Spinal cord (tissue), 10 donors: ENCODE results near the gene PRRG4. TPM values are rescaled to one million over a fixed set of nuclear protein-coding genes. Genes with fewer than 3 reads are reported as not detected.
"Not testable (repeated sequence)": the region's sequence is repeated elsewhere in the genome, so short reads cannot be mapped to it uniquely, and the experiment has no call there.

Experiments used
- DNase-seq, 6 donors: peaks; one replicate each; pipeline versions ENCODE4 v3.0.0 to v3.0.0-alpha.2; 2013 to 2015; ENCODE audit warnings: low spot score in 6 of 6, low read depth in 4 of 6
- H3K27ac ChIP-seq: one replicate; pipeline ENCODE4 v1.5.1; 2013; ENCODE audit warnings: low read depth, low read length, control low read depth
- H3K27me3 ChIP-seq: one replicate; pipeline ENCODE4 v1.6.1; 2013; ENCODE audit warnings: low read length; ENCODE audit not compliant: control insufficient read depth, insufficient read depth
- H3K36me3 ChIP-seq: one replicate; pipeline ENCODE4 v1.6.1; 2013; ENCODE audit warnings: low read length; ENCODE audit not compliant: control insufficient read depth, insufficient read depth
- H3K4me1 ChIP-seq: one replicate; pipeline ENCODE4 v1.6.1; 2013; ENCODE audit warnings: low read length; ENCODE audit not compliant: control insufficient read depth, insufficient read depth
- H3K4me3 ChIP-seq: one replicate; pipeline ENCODE4 v1.5.1; 2013; ENCODE audit warnings: low read depth, low read length, control low read depth
- H3K9me3 ChIP-seq: one replicate; pipeline ENCODE4 v1.6.1; 2013; ENCODE audit warnings: low read length; ENCODE audit not compliant: control insufficient read depth, insufficient read depth
- WGBS: methylation state at CpG from one replicate; pipeline ENCODE4 v1.1.5; 2013; ENCODE audit warnings: missing lambda C conversion rate; ENCODE audit not compliant: insufficient coverage; 5-methylcytosine and 5-hydroxymethylcytosine counted together
- polyA plus RNA-seq, 2 donors: library from polyadenylated mRNA; unstranded; fragments of 120-200 nt; gene quantifications; one replicate each; pipeline ENCODE4 v1.2.1, GENCODE V29; 2013; ENCODE audit not compliant: insufficient read length in 2 of 2
- total RNA-seq, 2 donors: library from RNA; depleted of rRNA in 1 of 2; stranded (reverse); fragments of 120-200 nt in 1 of 2; fragments of >200 nt in 1 of 2; gene quantifications; one replicate each; pipeline versions ENCODE4 v1.2.3 to v1.2.4, GENCODE V29; 2013 to 2014
- donor health status: healthy.

The PRRG4 gene
- total and polyA plus RNA-seq, 4 donors = 0.61 to 1.6 (median 0.91) TPM

DNA sequence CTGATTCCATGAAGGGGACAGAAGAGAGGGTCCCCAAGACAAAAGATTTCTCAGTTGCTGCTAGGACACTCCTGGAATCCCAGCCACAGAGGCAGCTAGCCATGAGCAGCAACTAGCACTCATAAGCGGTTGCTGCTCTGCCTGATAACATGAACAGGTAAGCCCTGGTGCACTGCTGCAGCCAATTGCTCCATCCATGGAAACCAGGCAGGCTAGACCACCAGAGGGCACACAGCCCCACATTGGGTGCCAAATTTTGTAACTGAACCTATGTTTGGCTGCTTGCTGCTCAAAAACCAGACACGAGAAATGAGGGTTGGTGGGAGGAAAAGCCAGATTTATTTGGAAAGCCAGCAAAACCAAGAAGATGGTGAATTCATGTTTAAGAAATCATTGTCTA is 40.9 kb downstream of the PRRG4 start:
- no peaks in the 10 kb centered on the region for H3K4me1 ChIP-seq
- no peak overlapping the region for H3K4me3 ChIP-seq
- H3K27me3 ChIP-seq = no peaks in the 10 kb centered on the region
- WGBS = 69% methylated on average over 2 of the region's 2 CpGs
- DNase-seq = peak in 2 of 6 donors; percentile 8 to 11
- H3K27ac ChIP-seq = no peak overlapping the region
- no peaks in the 10 kb centered on the region for H3K36me3 ChIP-seq
- no peaks in the 10 kb centered on the region for H3K9me3 ChIP-seq

DNA sequence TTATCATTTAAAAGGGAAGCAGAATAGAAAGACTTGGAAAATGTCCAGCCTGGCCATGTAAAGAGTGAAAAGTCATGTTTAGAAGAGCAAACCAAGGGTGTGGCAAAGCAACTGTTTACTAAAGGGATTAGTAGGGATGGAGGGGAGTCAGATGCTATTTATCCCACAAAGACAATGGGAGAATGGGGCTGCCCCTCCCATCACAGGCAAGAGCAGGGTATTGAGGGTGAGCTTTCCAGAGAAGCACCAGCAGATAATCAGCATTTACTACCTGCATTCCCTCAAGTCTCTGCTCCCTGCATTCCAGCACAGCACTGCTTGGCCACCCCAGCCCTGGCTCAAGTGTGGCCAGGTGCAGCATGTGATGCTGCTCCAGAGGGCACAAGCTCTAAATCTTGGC is 44.4 kb downstream of the PRRG4 start:
- Histone ChIP-seq H3K9me3 (no peaks in the 10 kb centered on the region), H3K4me1 (no peaks in the 10 kb centered on the region), H3K36me3 (no peaks in the 10 kb centered on the region), H3K4me3 (no peak overlapping the region), H3K27ac (no peak overlapping the region), H3K27me3 (no peaks in the 10 kb centered on the region)
- DNase-seq = no peak

DNA sequence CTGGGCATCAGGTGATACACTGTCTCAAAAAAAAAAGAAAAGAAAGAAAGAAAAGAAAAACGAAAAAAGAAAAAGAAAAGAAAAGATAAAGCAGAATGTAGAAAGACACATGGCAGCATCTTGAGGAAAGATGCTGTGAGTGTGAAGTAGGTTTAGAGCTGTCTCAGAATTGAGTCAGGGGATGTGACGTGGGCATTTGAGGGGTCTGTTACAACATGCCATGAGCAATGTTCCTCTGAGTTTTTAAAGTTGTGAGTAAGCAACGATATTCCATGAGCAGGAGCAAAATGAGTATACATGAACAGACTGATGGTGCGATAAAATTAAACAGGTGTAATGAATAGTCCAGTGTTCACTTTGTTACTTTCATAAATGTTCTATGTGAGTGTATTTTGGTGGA is 51.6 kb downstream of the PRRG4 start:
- H3K4me3 ChIP-seq = no peak overlapping the region
- WGBS = 63% methylated on average over 4 of the region's 4 CpGs
- no peaks in the 10 kb centered on the region for H3K27me3 ChIP-seq

DNA sequence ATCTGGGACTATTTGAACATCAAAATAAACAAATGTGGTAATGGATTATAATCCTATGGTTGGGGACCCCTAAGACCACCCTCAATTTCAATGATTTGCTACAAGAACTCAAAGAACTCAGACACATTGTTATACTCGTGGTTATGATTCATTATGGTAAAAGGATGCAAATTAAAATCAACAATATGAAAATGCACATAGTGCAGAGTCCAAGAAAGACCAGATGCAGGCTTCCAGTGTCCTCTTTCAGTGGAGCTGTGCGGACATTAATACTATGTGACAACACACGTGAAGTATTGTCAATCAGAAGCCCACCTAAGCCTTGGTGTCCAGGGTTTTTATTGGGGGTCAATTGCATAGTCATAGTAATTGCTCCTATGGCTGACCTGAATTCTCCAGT is 53.7 kb downstream of the PRRG4 start:
- Histone ChIP-seq H3K9me3 (no peaks in the 10 kb centered on the region), H3K4me1 (no peaks in the 10 kb centered on the region), H3K4me3 (no peak overlapping the region), H3K36me3 (no peaks in the 10 kb centered on the region), H3K27me3 (no peaks in the 10 kb centered on the region), H3K27ac (no peak overlapping the region)
- no peak for DNase-seq
- 100% methylated on average over 1 of the region's 3 CpGs for WGBS

More for the DNA sequence above, 51.6 kb downstream of the PRRG4 start:
- H3K27ac ChIP-seq = no peak overlapping the region
- no peaks in the 10 kb centered on the region for H3K36me3 ChIP-seq
- DNase-seq = no peak
- no peaks in the 10 kb centered on the region for H3K9me3 ChIP-seq
- no peaks in the 10 kb centered on the region for H3K4me1 ChIP-seq

DNA sequence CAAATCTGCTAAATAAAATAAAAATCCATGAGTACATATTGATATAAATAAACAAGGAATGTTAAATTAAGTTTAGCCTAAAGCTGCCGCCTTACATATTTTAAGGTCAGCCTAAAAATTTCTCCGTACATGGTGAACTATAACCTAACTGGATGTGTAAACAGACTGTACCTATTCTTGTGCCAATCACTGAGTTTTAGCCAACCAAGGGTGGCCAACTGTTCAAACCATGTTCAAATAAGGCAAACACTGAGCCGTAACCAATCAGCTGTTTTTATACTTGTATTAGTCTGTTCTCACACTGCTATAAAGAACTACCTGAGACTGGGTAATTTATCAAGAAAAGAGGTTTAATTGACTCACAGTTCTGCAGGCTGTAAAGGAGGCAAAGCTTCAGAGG is 54.3 kb downstream of the PRRG4 start:
- no peaks in the 10 kb centered on the region for H3K9me3 ChIP-seq
- H3K27ac ChIP-seq = no peak overlapping the region
- no peak overlapping the region for H3K4me3 ChIP-seq
- H3K4me1 ChIP-seq = no peaks in the 10 kb centered on the region
- H3K27me3 ChIP-seq = no peaks in the 10 kb centered on the region
- H3K36me3 ChIP-seq = no peaks in the 10 kb centered on the region
- 100% methylated on average over 1 of the region's 3 CpGs for WGBS
- DNase-seq = no peak

DNA sequence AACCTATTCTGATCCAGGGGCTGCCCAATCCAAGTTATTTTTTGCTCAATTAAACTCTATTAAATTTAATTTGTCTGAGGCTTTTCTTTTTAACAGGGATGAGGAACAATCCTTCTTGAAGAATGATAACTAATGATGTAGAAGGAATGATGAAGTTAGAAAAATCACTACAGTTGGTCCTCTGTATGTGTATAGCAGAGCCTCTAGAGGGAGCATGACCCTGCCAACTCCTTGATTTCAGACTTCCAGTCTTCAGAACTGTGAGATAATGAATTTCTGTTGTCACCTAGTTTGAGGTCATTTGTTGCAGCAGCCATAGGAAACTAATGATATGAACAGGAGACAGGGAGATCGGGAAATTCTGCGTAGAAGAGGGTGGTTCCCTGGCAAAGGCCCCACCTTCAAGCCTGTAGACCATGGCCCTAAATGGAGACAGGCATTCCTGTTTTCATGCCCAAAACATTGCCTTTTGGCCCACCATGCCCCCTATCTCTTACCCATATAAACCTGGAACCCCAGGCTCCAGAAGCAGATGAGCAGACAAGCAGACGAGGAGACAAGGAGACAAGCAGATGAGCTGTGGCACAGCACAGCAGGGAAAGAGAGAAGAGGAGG is 55.1 kb downstream of the PRRG4 start:
- Histone ChIP-seq H3K36me3 (no peaks in the 10 kb centered on the region), H3K27me3 (no peaks in the 10 kb centered on the region), H3K27ac (no peak overlapping the region), H3K9me3 (no peaks in the 10 kb centered on the region), H3K4me3 (no peak overlapping the region), H3K4me1 (no peaks in the 10 kb centered on the region)
- 100% methylated on average over 1 of the region's 3 CpGs for WGBS
- peak in 1 of 6 donors; percentile 15 for DNase-seq

DNA sequence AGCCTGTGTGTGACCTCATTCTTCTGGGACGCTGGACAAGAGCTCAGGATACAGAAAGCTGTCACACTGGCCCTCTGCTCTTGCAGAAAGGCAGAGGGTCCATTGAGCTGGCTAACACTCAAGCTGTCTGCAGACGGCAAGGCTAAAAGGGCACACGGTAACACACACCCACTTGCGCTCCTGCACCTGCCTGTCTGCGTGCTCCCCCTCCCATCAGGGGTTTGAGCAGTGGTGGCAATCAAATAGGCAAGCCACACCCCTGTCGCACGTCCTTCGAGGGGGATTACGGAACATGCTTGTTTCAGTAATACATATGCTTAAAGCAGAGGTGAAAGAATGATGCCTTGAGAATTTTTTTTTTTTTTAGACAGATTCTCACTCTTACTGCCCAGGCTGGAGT is 55.8 kb downstream of the PRRG4 start:
- WGBS = 71% methylated on average over 3 of the region's 9 CpGs
- no peak overlapping the region for H3K4me3 ChIP-seq
- H3K9me3 ChIP-seq = no peaks in the 10 kb centered on the region
- no peak overlapping the region for H3K27ac ChIP-seq
- no peaks in the 10 kb centered on the region for H3K4me1 ChIP-seq
- H3K27me3 ChIP-seq = no peaks in the 10 kb centered on the region
- H3K36me3 ChIP-seq = no peaks in the 10 kb centered on the region
- DNase-seq = no peak

DNA sequence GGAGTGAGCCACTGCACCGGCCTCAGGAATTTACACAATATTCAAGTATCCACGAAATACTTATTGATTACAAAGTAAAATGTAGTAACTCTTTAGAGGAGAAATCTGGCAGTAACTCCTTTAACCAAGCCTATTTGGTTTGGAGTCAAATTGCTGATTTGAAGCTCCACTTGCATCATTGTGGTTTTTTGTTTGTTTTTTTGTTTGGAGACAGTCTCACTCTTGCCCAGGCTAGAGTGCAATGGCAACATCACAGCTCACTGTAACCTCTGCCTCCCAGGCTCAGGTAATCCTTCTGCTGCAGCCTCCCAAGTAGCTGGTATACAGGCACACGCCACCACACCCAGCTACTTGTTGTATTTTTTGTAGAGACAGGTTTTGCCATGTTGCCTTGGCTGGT is 56.5 kb downstream of the PRRG4 start:
- Histone ChIP-seq H3K27me3 (no peaks in the 10 kb centered on the region), H3K4me1 (no peaks in the 10 kb centered on the region), H3K9me3 (no peaks in the 10 kb centered on the region), H3K36me3 (no peaks in the 10 kb centered on the region), H3K4me3 (no peak overlapping the region), H3K27ac (no peak overlapping the region)
- no CpG with 5 or more reads among the region's 3 CpGs for WGBS
- no peak for DNase-seq

DNA sequence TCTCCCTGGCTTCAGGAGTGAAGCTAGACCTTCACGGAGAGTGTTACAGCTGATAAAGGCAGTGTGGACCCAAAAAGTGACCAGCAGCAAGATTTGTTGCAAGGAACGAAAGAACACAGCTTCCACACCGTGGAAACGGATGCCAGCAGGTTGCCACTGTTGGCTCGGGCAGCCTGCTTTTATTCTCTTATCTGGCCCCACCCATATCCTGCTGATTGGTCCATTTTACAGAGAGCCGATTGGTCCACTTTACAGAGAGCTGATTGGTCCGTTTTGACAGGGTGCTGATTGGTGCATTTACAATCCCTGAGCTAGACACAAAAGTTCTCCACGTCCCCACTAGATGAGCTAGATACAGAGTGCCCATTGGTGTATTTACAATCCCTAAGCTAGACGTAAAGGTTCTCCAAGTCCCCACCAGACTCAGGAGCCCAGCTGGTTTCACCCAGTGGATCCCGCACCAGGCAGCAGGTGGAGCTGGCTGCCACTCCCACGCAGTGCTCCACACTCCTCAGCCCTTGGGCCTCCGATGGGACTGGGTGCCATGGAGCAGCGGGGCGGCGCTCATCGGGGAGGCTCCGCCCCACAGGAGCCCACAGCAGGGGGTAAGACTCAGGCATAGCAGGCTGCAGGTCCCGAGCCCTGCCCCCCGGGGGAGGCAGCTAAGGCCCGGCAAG is 58.1 kb downstream of the PRRG4 start:
- not testable (repeated sequence) for H3K9me3 ChIP-seq, H3K27me3 ChIP-seq, H3K4me3 ChIP-seq, H3K4me1 ChIP-seq, H3K36me3 ChIP-seq, DNase-seq, H3K27ac ChIP-seq
- 94% methylated on average over 18 of the region's 20 CpGs for WGBS

DNA sequence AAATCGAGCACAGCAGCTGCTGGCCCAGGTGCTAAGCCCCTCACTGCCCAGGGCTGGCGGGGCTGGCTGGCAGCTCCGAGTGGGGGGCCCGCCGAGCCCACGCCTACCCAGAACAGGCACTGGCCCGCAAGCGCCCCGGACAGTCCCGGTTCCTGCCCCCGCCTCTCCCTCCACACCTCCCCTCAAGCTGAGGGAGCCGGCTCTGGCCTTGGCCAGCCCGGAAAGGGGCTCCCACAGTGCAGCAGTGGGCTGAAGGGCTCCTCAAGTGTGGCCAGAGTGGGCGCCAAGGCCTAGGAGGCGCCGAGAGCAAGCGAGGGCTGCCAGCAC is 58.6 kb downstream of the PRRG4 start:
- not testable (repeated sequence) for H3K4me1 ChIP-seq, H3K27me3 ChIP-seq, H3K9me3 ChIP-seq, H3K4me3 ChIP-seq, H3K27ac ChIP-seq, DNase-seq, H3K36me3 ChIP-seq
- 96% methylated on average over 12 of the region's 17 CpGs for WGBS
